ENCODE results near the gene COPS7A. TPM values are rescaled to one million over a fixed set of nuclear protein-coding genes. Genes with fewer than 3 reads are reported as not detected.
A peak's percentile ranks its signal among the peaks of the same experiment; 100 is the strongest.

The COPS7A gene
- total and polyA plus RNA-seq, 2 donors (not counting 1 experiment from before 2014, with no cell fraction given), result 28.3 to 46.0 TPM

- ATAC-seq (ENCODE audit: low read depth) (no peak), DNase-seq (no peak)
- Histone ChIP-seq H3K27me3 (replicated peaks in 1 of 4; ENCODE audit: control extremely low read depth in 1 of 4, control insufficient read depth in 3 of 4, insufficient read depth in 4 of 4, low read length in 3 of 4) (no peaks in the 10 kb centered on the region), H3K4me2 (replicated peaks; ENCODE audit: low read depth, low read length, poor library complexity, severe bottlenecking) (peak overlapping the region; percentile 94), H3K27ac (ENCODE audit: low read length in 2 of 2) (peak overlapping the region in 1 of 2 donors; percentile 96), H3K4me1 (ENCODE audit: control insufficient read depth in 2 of 2, insufficient read depth in 2 of 2, low read length in 2 of 2) (peaks cover 13 to 14% of the 10 kb centered on the region in 2 donors), H4K20me1 (ENCODE audit: control insufficient read depth, insufficient read depth, low read length, poor library complexity, severe bottlenecking) (no peaks in the 10 kb centered on the region), H3K4me3 (ENCODE audit: control extremely low read depth in 1 of 5, extremely low read depth in 1 of 5, insufficient read depth in 1 of 5, low read depth in 2 of 5, low read length in 4 of 5) (no peak overlapping the region), H2AFZ (ENCODE audit: insufficient read depth, low read depth, low read length, poor library complexity, severe bottlenecking) (no peak overlapping the region), H3K9ac (ENCODE audit: low read length) (peak overlapping the region; percentile 88), H3K9me3 (ENCODE audit: control extremely low read depth in 1 of 3, control insufficient read depth in 2 of 3, insufficient read depth in 1 of 3, low read length in 2 of 3) (no peaks in the 10 kb centered on the region), H3K79me2 (ENCODE audit: control insufficient read depth, insufficient read depth, low read length) (peaks cover 10% of the 10 kb centered on the region), H3K36me3 (replicated peaks in 1 of 2; ENCODE audit: control extremely low read depth in 1 of 2, control insufficient read depth in 1 of 2, extremely low read depth in 1 of 2, insufficient read depth in 2 of 2, low read length in 1 of 2) (peaks cover 1 to 49% of the 10 kb centered on the region in 2 experiments)
- WGBS (ENCODE audit: insufficient coverage), result 100% methylated on average over 3 of the region's 7 CpGs
- peak overlapping the region; percentile 99 for H3K27ac Mint-ChIP-seq
- intact Hi-C loops (cut with micrococcal nuclease), result loop anchor here (2.0 kb wide), 2 partner anchors 121 to 145 kb away; partner anchors contain the start of genes CHD4 and SPSB2
- peak overlapping the region; percentile 96 for H3K4me3 Mint-ChIP-seq
- TF ChIP-seq EZH2 (IDR thresholded peaks at IDR 0.05; ENCODE audit: borderline replicate concordance, insufficient read depth, low read depth, low read length, poor library complexity, severe bottlenecking) (no peak), CTCF (IDR thresholded peaks at IDR 0.05) (no peak)
- no peaks in the 10 kb centered on the region for H3K27me3 Mint-ChIP-seq
- ChIA-PET CTCF (interaction anchor here (0.8 to 6.4 kb wide), 9 partner anchors 16 to 122 kb away, joined by 3 to 109 read pairs (median 22); partner anchors contain the start of genes COPS7A, PTMS, SPSB2 and ZNF384), POLR2A (no interaction called here)
- H3K9me3 Mint-ChIP-seq (ENCODE audit: insufficient read depth), result no peaks in the 10 kb centered on the region
- H3K4me1 Mint-ChIP-seq, result peaks cover 22% of the 10 kb centered on the region
These were observed 27.9 kb downstream of the COPS7A start for GRCh38 chr12:6751767-6752166.

All from B cell (primary cell).